ENCODE measurements around the gene RABGAP1L.
"Not testable (repeated sequence)": the region's sequence is repeated elsewhere in the genome, so short reads cannot be mapped to it uniquely, and the experiment has no call there.

Gene RABGAP1L

DNA sequence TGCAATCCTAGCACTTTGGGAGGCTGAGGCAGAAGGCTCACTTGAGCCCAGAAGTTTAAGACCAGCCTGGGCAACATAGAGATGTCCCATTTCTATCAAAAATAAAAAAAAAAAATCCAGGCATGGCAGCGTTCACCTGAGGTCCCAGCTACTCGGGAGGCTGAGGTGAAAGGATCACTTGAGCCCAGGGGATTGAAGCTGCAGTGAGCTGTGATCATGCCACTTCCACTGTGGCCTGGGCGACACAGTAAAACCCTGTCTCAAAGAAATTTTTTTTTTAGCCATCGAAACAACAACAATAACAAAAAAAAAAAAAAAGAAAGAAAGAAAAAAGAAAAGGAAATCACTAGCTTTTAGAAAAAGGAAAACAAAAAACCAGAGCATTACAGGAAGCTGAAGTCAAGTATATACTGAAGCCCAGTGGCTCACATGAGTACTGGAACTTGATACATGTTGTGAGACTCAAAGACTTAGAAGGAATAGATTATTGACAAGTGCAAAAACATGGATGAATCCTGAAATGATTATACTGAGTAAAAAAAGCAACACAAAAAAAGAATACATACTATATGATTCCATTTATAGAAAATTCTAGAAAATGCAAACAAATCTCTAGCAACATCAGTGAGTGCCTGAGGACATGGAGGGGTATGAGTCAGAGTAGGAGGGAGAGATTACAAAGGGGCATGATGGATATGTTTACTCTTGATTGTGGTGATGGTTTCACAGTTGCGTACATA lies 6.1 kb upstream of the RABGAP1L start:
- no peak for DNase-seq (ENCODE audit: low read depth in 2 of 2)

DNA sequence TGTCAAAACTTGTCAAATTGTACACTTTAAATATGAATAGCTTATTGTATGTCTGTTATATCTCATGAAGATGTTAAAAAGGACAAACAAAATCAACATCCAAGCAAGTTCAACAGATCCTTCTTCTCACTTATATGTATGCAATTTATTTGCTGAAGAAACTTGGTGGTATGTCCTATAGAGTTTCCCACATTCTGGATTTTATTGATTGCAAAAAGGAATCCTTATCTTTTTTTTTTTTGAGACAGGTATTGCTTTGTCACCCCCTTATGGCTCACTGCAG lies 5.6 kb upstream of the RABGAP1L start:
- no peak for DNase-seq (ENCODE audit: low read depth in 2 of 2)

DNA sequence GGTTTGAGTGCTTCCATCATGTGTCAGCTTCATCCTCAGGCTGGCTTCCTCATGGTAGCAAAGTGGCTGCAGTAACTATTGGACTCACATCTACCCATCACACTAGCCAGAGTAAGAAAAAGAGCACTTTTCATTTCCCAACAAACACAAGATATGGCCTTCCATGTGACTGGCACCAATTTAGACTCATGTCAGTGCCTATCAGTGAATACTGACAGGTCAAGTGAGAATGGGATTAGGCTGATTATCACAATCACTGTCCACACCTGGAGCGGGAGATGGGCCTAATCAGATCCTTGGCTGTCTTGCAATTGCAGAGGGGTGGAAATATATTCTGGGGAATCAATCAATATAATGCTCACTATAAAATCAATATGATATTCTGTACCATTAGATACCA lies 2.9 kb upstream of the RABGAP1L start:
- no peak for DNase-seq (ENCODE audit: low read depth in 2 of 2)

DNA sequence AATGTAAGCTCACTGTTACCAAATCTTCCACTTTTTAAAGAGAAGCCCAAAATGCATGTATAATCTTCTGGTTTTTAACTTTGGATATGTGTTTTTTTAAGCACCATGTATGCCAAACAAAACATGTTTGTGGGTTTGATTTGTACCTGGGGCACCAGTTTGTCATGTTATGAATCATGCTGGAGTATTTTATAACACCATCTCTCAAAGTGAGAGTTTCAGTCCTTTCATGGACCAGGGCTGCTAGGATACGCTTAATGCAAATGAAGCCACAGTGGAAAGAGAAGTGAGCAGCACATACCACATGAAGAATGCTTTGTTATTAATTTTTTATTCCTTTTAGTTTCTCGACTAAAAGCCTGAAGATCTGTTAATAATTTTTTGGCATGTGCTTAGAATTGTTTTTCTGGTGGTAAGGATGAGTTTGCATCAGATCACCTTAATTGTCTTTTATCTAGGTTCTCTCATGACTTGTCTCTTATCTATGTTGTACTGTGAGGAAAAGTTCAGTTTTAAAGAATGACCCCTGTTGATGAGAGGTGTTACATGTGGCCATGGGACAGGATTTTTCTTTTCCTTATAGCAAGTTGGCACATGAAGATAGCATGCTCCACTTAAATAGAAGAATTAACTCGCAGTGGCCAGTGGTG lies 2.0 kb upstream of the RABGAP1L start:
- DNase-seq (ENCODE audit: low read depth in 2 of 2): peak in 1 of 2 donors; percentile 30

DNA sequence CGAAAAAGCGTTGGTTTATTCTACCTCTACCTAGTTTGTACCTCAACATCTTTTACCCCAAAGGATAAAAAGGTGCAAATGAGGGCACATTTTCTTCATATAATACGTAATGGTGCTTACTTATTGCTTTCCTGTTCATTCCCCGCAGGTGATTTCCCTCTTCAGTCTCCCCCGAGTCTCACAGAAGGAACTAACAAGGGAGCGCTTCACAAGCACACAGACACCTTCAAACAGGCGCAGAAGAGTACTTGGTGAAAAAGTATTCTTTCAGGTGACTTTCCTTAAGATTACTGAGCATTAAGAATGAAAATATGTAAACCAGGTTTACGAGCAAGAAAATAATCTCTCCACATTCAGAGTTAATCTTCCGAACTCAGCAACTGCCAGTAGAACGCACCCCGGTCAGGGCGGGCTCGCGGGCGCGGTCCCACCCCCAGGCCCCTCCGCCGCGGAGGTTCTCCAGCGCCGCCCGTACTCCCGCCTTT lies 511 bp upstream of the RABGAP1L start:
- peak in 1 of 2 donors; percentile 9 for DNase-seq (ENCODE audit: low read depth in 2 of 2)

DNA sequence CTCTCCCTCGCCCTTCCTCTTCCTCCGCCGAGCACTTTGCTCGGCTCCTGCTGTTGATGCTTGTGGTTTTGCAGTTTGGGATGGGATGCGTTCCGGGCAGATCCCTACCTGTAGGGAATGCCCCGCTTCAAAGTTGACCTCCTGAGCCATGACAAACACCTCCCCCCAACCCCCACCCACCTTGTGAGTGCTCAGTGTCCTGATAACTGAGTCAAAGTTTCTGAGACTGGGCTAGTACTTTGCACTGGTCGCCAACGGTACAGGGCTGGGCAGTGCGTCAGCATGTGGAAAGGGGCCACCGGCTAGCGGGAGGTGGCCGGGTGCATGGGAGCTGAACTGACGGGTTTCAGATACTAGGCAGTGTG lies 771 bp downstream of the RABGAP1L start:
- DNase-seq (ENCODE audit: low read depth in 2 of 2): no peak

DNA sequence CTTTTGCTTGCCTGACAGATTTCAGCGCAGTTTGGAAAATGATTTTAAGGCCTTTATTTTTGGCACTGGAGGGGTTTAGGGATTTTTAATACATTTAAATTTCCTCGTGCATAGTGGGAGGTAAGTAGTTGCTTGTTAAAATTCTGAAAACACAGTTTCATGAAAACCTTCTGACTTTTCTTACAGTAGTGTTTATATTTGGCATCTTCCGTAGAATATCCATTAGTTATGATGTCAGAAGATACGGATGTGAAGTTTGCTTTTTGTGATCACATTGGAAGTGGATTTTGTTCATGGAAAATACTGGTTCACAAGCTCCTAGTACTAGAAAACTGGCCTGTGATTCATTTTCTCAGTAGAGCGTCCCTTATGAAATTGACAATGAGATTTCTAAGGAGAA lies 1.3 kb downstream of the RABGAP1L start:
- no peak for DNase-seq (ENCODE audit: low read depth in 2 of 2)

DNA sequence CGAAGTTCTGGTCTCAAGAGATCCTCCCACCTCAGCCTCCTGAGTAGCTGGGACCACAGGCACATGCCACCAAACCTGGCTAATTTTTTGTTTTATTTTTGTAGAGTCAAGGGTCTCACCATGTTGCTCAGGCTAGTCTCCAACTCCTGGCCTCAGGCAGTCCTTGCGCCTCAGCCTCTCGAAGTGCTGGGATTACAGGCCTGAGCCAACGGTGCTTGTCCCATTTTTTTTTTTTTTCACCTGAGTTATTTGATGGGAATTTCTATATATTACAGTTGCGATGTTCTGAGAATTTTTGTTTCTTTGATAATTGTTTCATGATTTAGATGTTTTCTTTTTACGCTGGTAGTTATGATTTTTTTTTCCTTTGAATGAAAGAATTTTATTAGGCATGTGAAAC lies 2.5 kb downstream of the RABGAP1L start:
- no peak for DNase-seq (ENCODE audit: low read depth in 2 of 2)

DNA sequence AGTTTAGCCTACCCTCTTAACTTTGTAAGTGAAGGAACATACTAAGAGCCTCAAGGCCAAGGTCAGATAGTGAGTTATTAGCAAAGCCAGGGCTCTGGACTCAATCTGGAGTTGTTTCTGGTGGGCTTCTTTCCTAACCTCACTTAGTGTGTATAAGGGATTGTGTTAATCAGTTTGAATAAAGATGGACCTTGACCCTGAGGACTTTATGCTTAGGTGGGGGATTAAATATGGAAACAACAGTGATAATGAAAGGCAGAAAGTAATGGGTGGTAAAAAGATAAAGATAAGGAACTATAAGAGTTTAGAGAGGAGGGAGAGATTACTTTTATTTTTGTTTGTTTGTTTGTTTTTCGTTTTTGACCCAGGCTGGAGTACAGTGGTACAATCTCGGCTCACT lies 5.5 kb downstream of the RABGAP1L start:
- DNase-seq (ENCODE audit: low read depth in 2 of 2): no peak

DNA sequence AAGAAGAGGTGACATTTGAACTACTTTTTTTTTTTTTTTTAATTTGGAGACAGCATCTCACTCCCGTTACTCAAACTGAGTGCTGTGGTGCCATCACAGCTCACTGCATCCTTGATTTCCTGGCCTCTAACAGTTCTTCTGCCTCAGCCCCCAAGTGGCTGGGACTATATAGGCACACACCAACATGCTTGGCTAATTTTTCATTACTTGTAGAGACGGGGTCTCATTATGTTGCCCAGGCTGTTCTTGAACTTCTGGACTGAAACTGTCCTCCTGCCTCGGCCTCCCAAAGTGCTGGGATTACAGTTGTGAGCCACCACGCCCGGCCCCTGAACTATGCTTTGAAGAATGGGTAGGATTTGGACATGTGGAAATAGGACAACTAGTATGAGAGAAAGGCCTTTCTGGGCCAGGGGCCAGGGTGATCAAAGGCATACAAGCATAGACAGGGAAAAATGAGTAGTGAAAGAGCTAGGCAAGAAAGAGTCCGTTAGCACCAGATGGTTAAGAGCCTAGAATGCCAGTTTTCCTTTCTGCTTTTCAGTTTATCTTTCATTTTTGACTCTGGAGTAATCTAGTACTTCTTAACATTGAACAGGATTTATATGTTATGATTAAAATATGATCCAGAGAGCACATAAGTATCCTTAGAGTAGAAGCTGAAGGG lies 6.3 kb downstream of the RABGAP1L start:
- no peak for DNase-seq (ENCODE audit: low read depth in 2 of 2)

DNA sequence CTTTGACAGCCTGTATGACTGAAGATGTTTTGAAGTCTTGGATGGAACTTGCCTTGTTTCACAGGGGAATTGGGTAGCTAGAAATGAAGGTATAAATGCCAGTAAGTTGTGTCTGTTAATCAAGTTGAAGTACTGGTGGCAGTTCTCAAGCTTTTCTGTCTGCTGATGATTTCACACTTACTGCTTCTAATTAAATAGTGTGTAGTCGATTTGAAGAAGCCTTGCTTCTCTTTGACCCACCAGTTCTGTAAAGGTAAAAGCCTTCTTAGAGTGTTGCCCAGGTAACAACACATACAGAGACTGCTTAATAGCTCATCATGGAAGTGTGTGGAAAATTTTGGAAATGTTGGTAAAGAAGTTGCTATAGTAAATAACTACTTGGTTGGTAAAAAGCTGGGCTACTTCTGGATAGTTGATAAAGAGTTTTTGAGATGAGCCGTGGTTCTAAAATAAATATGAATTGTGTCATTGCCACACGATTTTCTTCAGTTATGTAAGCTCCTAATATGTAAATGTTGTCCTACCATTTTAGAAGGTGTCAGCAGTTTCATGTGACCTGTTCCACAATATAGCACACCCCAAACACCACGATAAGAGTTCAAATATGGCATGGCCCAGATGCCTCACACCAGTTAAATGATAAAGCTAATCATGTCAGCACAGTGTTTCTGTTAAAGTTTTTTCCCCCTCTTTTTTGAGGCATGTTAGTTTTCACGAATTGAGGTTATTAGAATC lies 7.4 kb downstream of the RABGAP1L start:
- DNase-seq (ENCODE audit: low read depth in 2 of 2): no peak

DNA sequence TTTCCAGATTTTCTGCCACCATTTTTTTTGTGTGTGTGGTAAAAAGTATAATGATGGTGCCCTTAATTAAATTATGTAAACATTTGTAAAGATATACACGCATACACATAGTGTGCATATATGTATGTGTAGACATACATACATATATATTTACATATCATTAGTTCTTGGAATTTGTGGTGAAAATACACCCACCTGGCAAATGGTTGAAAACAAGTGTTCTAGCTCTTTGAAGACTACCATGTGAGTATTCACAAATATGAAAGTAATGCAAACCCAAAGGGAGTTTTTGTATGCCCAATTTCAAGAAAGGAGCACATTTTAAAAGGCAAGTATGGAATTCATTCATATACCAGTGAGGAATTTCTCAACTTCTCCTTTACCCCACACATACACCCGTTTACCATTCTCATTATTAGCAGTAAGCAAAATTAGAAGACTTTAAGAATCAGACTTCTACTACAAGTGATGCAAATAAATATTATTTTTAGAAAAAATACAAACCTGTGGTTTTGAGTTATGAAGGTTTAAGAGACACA lies 8.0 kb downstream of the RABGAP1L start:
- DNase-seq (ENCODE audit: low read depth in 2 of 2): no peak

DNA sequence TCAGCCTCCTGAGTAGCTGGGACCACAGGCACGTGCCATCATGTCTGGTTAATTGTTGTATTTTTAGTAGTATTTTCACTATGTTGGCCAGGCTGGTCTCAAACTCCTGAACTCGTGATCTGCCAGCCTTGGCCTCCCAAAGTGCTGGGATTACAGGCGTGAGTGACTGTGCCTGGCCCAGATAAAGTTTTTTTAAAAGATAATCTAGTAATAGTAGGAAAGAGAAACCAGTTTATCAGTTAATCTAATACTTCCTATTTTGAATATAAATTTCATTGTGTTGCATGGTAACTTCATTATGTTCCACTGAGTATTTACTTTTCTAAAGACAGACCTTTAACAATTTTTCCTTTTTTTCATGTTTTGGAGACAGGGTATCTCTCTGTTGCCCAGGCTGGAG lies 10.0 kb downstream of the RABGAP1L start:
- DNase-seq (ENCODE audit: low read depth in 2 of 2): no peak

DNA sequence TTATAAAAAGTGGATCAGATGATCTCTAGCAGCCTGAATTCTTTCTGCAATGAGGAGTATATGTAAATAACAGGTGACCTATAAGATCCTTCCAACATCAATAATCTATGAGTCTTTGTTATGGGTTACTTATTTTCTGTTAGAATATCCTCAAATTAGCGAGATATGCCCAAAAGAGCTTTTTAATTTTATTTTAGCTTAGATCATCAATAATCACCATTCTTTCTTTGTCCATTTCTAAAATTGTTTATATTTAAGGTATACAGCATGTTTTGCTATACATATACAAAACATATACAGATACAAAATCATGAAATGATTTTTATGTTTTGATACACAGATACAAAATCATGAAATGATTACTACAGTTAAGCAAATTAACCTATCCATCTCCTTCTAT lies 11.8 kb downstream of the RABGAP1L start:
- no peak for DNase-seq (ENCODE audit: low read depth in 2 of 2)

DNA sequence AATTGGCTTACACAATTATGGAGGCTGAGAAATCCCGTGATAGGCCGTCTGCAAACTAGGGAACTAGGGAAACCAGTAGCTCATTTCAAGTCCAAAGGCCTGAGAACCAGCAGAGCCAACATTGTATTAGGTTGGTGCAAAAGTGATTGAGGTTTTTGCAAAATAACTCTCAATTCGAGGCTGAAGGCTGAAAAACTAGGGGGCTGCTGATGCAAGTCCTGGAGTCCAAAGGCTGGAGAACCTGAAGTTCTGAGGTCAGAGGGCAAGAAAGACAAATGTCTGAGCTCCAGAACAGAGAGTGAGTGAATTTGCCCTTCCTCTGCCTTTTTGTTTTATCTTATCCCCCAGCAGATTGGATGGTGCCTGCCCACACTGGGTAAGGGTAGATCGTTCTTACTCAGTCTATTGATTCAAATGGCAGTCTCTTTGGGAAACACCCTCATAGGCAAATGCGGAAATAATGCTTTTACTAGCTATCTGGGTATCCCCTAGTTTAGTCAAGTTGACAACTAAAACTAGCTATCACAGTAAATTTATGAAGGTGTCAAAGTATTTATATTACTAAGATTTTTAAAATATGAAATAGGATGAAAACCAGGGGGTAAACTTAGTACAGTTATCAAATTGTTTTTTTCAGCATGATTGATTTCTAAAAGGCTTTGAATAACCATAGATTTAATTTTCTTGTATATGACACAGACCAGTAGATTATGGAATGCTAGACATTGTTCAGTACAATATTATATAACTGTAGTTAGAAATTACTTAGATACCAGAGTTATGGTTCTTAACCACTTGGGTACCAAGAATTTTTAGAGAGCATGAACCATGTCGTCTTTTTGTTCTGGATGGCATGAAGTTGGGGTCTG lies 15.4 kb downstream of the RABGAP1L start:
- no peak for DNase-seq (ENCODE audit: low read depth in 2 of 2)

DNA sequence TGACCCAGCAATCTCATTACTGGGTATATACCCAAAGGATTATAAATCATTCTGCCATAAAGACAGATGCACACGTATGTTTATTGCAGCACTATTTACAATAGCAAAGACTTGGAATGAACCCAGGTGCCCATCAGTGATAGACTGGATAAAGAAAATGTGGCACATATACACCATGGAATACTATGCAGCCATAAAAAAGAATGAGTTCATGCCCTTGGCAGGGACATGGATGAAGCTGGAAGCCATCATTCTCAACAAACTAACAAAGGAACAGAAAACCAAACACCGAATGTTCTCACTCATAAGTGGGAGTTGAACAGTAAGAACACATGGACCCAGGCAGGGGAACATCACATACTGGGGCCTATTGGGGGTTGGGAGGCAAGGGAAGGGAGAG lies 19.1 kb downstream of the RABGAP1L start:
- DNase-seq (ENCODE audit: low read depth in 2 of 2): not testable (repeated sequence)

DNA sequence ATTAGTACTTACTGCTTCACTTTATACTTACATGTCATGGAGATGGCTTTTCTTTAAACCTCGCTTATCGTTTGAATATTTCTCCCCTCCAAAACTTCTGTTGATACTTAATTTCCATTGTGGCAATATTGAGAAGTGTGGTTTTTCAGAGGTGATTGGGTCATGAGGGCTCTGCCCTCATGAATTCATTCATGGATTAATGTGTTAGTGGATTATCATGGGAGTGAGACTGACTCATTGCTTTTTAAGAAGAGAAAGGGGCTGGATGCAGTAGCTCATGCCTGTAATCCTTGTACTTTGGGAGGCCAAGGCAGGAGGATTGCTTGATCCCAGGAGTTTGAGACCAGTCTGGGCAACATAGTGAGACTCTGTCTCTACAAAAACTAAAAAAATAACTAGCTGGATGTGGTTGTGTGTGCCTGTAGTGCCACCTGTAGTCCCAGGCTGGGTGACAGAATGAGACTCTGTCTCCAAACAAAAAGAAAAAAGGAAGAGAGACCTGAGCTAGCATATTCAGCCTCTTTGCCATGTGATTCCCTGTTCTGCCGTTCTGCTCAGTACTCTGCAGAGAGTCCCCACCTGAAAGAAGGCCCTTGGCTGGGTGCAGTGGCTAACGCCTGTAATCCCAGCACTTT lies 30.2 kb downstream of the RABGAP1L start:
- DNase-seq (ENCODE audit: low read depth in 2 of 2): no peak

DNA sequence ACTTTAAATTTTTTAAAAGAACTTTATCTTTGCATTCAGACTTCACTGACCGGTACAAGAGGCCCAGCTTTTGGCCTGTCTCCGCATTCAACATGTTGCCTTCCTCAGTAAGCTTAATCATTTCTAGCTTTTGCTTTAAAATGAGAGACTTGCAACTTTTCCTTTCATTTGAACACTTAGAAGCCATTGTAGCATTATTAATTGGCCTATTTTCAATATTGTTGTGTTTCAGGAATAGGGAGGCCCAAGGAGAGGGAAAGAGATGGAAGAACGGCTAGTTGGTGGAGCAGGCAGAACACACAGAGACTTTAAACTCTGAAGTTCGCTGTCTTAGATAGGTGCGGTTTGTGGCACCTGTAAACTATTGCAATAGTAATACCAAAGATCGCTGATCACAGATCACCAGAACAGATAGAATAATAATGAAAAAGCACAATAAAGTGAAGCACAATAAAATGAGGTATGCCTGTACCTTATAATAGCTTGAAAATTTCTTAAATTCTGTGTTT lies 31.4 kb downstream of the RABGAP1L start:
- DNase-seq (ENCODE audit: low read depth in 2 of 2): no peak

DNA sequence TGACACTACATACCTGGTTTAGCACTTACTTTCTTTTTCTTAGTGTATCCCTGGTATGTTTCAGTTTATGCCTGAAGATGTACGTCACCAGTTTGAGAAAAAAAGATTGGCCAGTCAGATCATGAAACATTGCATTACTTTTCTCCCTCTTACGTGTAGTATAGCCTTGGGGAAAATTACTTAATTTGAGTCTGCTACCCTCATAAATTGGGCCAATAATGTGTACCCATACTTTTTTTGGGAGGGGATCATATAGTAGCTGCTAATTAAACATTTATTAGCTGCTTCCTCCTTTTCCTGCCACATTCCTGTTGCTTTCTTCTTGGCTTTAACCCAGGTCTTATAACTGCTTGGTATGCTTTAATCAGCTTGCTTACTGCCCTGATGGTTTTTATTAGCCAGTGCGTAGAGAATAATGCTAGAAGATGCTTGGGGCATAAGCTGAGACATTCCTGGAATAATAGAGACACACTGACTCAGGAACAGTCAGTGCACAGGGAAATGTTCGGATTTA lies 32.1 kb downstream of the RABGAP1L start:
- no peak for DNase-seq (ENCODE audit: low read depth in 2 of 2)

DNA sequence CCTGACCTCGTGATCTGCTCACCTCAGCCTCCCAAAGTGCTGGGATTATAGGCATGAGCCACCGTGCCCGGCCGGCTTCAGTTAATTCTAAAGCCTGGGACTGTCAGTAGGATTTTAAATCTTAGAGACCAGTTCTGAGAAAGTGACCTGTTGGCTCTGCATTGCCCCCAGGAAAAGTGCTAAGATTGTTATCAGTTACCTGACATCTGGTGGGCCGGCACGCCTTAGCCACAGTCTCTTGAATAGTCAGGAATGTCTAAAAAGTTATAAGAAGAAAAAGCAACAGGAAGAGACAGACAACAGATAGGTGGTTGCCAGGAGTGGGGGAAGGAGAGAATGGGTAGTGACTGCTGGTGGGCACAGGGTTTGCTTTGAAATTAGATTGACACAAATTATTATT lies 35.1 kb downstream of the RABGAP1L start:
- DNase-seq (ENCODE audit: low read depth in 2 of 2): no peak

Measured in stimulated activated CD4-positive, alpha-beta T cell treated with anti-CD3 and anti-CD28 coated beads, Interleukin-4, amount 100 ng/mL, for 48 hours (primary cell).